HEK293 (cell line): ENCODE data around the gene CBX2.

Experiments used
- IKZF3 ChIP-seq: fragments of 450-650 bp; IDR thresholded peaks from 2 replicates; pipeline ENCODE4 v1.5.0; 2018; ENCODE audit warnings: missing biosample characterization, mild to moderate bottlenecking, missing genetic modification characterization, moderate library complexity
- INSM2 ChIP-seq: fragments of 450-650 bp; formaldehyde crosslinking; IDR thresholded peaks from 2 replicates; pipeline ENCODE4 v1.5.1; 2016; ENCODE audit warnings: missing biosample characterization, missing genetic modification characterization
- KLF16 ChIP-seq: fragments of 450-650 bp; formaldehyde crosslinking; IDR thresholded peaks from 2 replicates; pipeline ENCODE4 v1.5.1; 2017; ENCODE audit warnings: missing biosample characterization, missing genetic modification characterization
- KLF7 ChIP-seq: fragments of 450-650 bp; formaldehyde crosslinking; IDR thresholded peaks from 2 replicates; pipeline ENCODE4 v1.5.1; 2016; ENCODE audit warnings: missing biosample characterization, missing genetic modification characterization, borderline replicate concordance
- OVOL3 ChIP-seq: fragments of 450-650 bp; formaldehyde crosslinking; IDR thresholded peaks from 2 replicates; pipeline ENCODE4 v1.5.1; 2016; ENCODE audit warnings: missing biosample characterization, missing genetic modification characterization
- PRDM1 ChIP-seq: fragments of 450-650 bp; formaldehyde crosslinking; IDR thresholded peaks from 2 replicates; pipeline ENCODE4; 2016; ENCODE audit warnings: missing biosample characterization, missing genetic modification characterization
- PRDM10 ChIP-seq: fragments of 450-650 bp; formaldehyde crosslinking; IDR thresholded peaks from 2 replicates; pipeline ENCODE4 v1.5.1; 2016; ENCODE audit warnings: missing biosample characterization, missing genetic modification characterization
- REST ChIP-seq: fragments of 450-650 bp; formaldehyde crosslinking; IDR thresholded peaks from 2 replicates; pipeline ENCODE4 v1.5.1; 2016; ENCODE audit warnings: missing biosample characterization, missing genetic modification characterization
- SCRT2 ChIP-seq: fragments of 450-650 bp; formaldehyde crosslinking; IDR thresholded peaks from 2 replicates; pipeline ENCODE4 v1.5.1; 2016; ENCODE audit warnings: missing biosample characterization, missing genetic modification characterization
- ZBTB1 ChIP-seq: fragments of 450-650 bp; formaldehyde crosslinking; IDR thresholded peaks from 2 replicates; pipeline ENCODE4 v1.5.1; 2016; ENCODE audit warnings: missing biosample characterization, missing genetic modification characterization
- ZFHX2 ChIP-seq: fragments of 450-650 bp; formaldehyde crosslinking; conservative IDR thresholded peaks from 2 replicates; pipeline ENCODE4 v1.5.1; 2016; ENCODE audit warnings: missing biosample characterization, missing genetic modification characterization
- ZNF155 ChIP-seq: fragments of 450-650 bp; formaldehyde crosslinking; IDR thresholded peaks from 2 replicates; pipeline ENCODE4 v1.5.1; 2016; ENCODE audit warnings: missing biosample characterization, missing genetic modification characterization
- ZNF16 ChIP-seq: fragments of 450-650 bp; formaldehyde crosslinking; IDR thresholded peaks from 2 replicates; pipeline ENCODE4 v1.5.1; 2016; ENCODE audit warnings: low read depth, missing biosample characterization, missing genetic modification characterization
- ZNF223 ChIP-seq: fragments of 450-650 bp; formaldehyde crosslinking; IDR thresholded peaks from 2 replicates; pipeline ENCODE4 v1.5.1; 2016; ENCODE audit warnings: missing biosample characterization, missing genetic modification characterization
- ZNF274 ChIP-seq, 2 experiments: fragments of 200-500 bp in 1 of 2; fragments of 450-650 bp in 1 of 2; sonication (Bioruptor generic) in 1 of 2; formaldehyde crosslinking in 1 of 2; IDR thresholded peaks; 2 replicates each; pipeline versions ENCODE4 v1.5.1 to v1.6.1; 2014 to 2016; ENCODE audit warnings: borderline replicate concordance in 1 of 2, inconsistent platforms in 1 of 2, low read length in 1 of 2, missing biosample characterization in 1 of 2, missing genetic modification characterization in 1 of 2
- ZNF280C ChIP-seq: fragments of 450-650 bp; formaldehyde crosslinking; IDR thresholded peaks from 2 replicates; pipeline ENCODE4 v1.5.1; 2016; ENCODE audit warnings: missing biosample characterization, missing genetic modification characterization
- ZNF558 ChIP-seq: fragments of 450-650 bp; formaldehyde crosslinking; IDR thresholded peaks from 2 replicates; pipeline ENCODE4 v1.5.1; 2016; ENCODE audit warnings: missing biosample characterization, missing genetic modification characterization
- ZNF600 ChIP-seq: fragments of 450-650 bp; formaldehyde crosslinking; IDR thresholded peaks from 2 replicates; pipeline ENCODE4 v1.5.1; 2016; ENCODE audit warnings: missing biosample characterization, missing genetic modification characterization
- ZNF610 ChIP-seq: fragments of 450-650 bp; formaldehyde crosslinking; IDR thresholded peaks from 2 replicates; pipeline ENCODE4 v1.5.1; 2016; ENCODE audit warnings: missing biosample characterization, missing genetic modification characterization, borderline replicate concordance
- ZNF639 ChIP-seq: fragments of 450-650 bp; formaldehyde crosslinking; IDR thresholded peaks from 2 replicates; pipeline ENCODE4 v1.5.1; 2016; ENCODE audit warnings: missing biosample characterization, missing genetic modification characterization
- ZNF660 ChIP-seq: fragments of 450-650 bp; IDR thresholded peaks from 2 replicates; pipeline ENCODE4 v1.5.1; 2018; ENCODE audit warnings: missing biosample characterization, mild to moderate bottlenecking, missing genetic modification characterization
- ZNF707 ChIP-seq: fragments of 450-650 bp; formaldehyde crosslinking; IDR thresholded peaks from 2 replicates; pipeline ENCODE4 v1.5.1; 2016; ENCODE audit warnings: missing biosample characterization, missing genetic modification characterization
- ZNF843 ChIP-seq: fragments of 450-650 bp; formaldehyde crosslinking; IDR thresholded peaks from 2 replicates; pipeline ENCODE4 v1.5.1; 2016; ENCODE audit warnings: missing biosample characterization, missing genetic modification characterization

CBX2 gene

GRCh38 chr17:79778504-79779083 is 646 bp downstream of the CBX2 start (continued):
- TF ChIP-seq ZNF610 (tag by site-specific recombination) (peak; percentile 30; the same call in 1 of the 2 replicates), REST (tag by site-specific recombination) (peak; percentile 68), ZNF843 (0 out of 2 replicates have a peak, but pooled peaks have one; percentile 26), KLF16 (tag by site-specific recombination) (peak; percentile 77; the same call in 1 of the 2 replicates), ZNF639 (tag by site-specific recombination) (no peak), ZNF223 (tag by site-specific recombination) (no peak), KLF7 (tag by site-specific recombination) (0 out of 2 replicates have a peak, but pooled peaks have one; percentile 57), ZNF600 (tag by site-specific recombination) (peak; percentile 99), ZNF16 (no peak), PRDM1 (tag by site-specific recombination) (peak; percentile 57), SCRT2 (tag by site-specific recombination) (no peak), ZNF274 (IDR thresholded peaks at IDR 0.05; ENCODE audit: low read length) (no peak), ZNF274 (tag by site-specific recombination; IDR thresholded peaks at IDR 0.05; ENCODE audit: borderline replicate concordance) (no peak), INSM2 (tag by site-specific recombination) (no peak), ZFHX2 (tag by site-specific recombination) (peak; percentile 36; the same call in 1 of the 2 replicates), OVOL3 (tag by site-specific recombination) (no peak), ZNF707 (tag by site-specific recombination) (no peak), ZNF155 (tag by site-specific recombination) (no peak), ZNF558 (tag by site-specific recombination) (no peak), ZNF280C (no peak), ZBTB1 (tag by site-specific recombination) (no peak), IKZF3 (tag by site-specific recombination) (peak; percentile 8; the same call in 1 of the 2 replicates), ZNF660 (tag by site-specific recombination) (peak; percentile 66), PRDM10 (tag by site-specific recombination) (peak; percentile 72)
